Fibroblast of skin of left biceps (primary cell): ENCODE measurements around the gene AKNA.

Source experiments
- DNase-seq, 2 experiments: peaks; one replicate each; pipeline ENCODE4 v3.0.0-alpha.2; 2013; ENCODE audit warnings: low read depth in 2 of 2

Gene AKNA

DNA sequence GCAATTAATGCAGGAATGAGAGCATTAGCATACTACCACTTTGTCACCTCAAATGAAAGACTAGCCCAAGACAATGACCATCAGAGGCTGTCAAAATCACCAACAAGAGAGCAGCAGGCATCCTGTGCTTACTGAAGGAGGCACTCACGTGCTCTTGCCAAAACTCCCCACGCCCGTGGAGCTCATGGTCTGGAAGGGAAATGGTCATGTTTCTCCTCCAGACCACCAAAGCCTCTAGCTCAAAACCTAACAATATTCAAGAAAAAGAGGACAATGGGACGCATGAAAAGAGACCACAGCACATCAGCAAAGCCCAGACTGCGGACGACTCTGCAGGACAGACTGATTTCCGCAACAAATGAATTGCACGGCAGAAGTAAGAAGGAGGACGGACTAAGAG is 12.8 kb downstream of the AKNA start:
- DNase-seq: no peak

GRCh38 chr9:114373960-114374730 is 13.6 kb downstream of the AKNA start:
- DNase-seq: no peak

DNA sequence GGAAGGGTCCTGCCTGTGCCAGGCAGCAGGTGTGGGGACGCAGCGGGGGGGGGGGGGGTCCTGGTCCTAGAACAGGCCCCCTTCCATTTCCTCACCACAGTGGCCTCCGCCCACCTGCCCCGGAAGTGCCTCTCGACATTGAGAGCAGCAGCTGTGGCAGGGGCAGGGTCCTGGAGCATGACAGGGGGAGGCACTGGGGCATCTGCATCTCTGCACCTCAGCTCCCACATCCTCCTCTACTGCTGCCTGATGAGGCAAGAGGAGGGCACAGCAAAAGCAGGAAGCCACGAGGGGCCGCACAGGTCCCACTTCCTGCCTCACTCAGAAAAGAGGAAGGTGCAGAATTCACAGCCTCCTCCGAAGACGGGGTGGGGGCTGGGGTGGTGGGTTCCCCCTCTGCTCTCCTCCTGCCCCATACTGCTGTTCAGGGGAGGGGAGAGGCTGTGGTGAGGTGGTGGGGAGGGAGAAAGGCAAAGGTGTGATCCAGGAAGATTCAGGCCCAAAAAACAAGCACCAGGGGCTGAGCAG is 14.8 kb downstream of the AKNA start:
- DNase-seq: no peak

- no peak for DNase-seq
These were observed 15.5 kb downstream of the AKNA start for GRCh38 chr9:114371973-114372917.

GRCh38 chr9:114371343-114371944 is 16.3 kb downstream of the AKNA start:
- DNase-seq: no peak

GRCh38 chr9:114370968-114371320 is 16.8 kb downstream of the AKNA start:
- no peak for DNase-seq

DNA sequence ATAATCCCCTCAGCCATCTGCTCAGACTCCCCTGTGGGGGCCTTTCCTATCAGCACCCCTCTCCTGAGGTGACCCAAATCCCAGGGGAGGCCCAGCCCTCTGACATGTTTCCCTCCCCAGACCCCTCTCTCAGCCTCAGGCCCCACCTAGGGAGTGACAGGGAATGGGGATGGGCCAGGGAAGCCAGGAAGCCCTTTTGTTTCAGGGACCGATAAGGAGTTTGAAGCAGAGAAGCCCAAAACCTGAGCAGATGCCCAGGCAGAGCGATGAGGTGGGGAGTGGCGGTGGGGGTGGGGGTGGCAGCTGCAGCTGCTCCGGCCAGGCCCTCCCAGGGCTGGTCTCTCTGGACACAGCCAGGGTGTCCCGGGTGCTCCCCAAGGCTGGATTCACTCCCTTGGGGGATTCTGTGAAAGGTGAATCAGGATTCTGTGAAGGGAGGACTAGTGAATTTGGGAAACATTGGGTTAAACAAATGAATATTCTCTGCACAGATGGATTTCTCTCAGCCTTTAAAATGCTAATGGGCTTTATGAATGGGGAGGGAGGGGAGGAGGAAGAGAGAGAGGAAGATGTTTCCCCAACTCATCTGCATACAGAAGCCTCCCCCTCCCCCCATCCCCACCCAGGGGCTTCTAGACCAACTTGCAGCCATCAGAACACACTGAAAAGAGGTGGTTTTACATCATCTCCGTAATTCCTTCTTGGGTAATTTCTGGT is 17.4 kb downstream of the AKNA start:
- DNase-seq: no peak

DNA sequence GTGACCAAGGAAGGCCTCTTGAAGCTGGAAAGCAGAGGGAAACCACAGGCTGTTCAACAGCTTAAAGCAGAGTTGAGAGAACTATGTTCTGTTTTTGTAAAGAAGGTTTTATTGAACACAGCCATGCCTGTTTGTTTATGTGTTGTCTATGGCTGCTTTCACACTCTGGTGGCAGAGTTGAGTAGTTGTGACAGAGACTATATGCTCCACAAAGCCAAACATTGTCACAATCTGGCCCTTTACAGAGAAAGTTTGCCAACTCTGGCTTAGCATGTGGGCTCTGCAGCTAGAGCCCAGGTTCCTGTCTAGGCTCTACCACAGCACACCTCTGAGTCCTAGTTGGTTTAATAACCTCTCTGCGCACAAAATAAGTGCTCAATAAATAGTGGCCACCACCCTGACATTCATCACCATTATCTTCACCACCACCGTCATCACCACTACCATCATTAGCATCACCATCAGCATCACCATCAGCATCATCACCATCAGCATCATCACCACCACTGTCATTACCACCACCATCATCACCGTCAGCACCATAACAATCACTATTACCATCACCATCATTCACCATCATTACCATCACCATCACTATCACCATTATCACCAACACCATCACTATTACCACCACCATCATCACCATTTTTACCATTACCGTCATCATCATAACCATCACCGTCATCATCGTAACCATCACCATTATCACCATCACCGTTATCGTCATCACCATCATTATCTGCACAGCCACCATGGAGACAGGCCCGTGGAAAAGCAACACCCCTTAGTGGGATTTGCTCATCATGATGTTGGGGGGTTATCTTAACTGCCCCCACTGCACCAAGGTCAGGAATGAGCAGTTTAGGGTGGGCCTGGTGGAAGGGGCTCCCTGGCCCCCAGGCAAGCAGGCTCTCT is 18.3 kb downstream of the AKNA start:
- DNase-seq: no peak

GRCh38 chr9:114367772-114368569 is 19.8 kb downstream of the AKNA start:
- DNase-seq: no peak

DNA sequence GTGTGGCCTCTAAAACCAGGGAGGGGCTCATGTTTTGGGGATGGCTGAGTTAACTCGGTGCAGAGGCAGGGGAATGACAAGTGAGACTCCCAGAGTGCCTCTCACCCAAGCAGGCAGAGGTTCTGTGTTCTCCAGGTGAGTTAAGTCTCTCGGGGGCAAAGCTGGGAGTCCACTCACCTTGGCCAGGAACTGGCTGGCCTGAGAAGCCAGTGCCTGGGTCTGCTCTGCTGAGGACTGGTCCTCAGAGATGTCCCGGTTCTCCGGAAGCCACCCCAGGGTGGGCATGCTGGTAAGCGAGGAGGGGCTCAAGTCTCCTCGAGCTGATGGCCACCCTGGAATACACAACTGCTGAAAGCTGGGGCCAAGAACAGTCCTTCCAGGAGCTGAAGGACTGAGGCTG is 20.4 kb downstream of the AKNA start:
- no peak for DNase-seq

DNA sequence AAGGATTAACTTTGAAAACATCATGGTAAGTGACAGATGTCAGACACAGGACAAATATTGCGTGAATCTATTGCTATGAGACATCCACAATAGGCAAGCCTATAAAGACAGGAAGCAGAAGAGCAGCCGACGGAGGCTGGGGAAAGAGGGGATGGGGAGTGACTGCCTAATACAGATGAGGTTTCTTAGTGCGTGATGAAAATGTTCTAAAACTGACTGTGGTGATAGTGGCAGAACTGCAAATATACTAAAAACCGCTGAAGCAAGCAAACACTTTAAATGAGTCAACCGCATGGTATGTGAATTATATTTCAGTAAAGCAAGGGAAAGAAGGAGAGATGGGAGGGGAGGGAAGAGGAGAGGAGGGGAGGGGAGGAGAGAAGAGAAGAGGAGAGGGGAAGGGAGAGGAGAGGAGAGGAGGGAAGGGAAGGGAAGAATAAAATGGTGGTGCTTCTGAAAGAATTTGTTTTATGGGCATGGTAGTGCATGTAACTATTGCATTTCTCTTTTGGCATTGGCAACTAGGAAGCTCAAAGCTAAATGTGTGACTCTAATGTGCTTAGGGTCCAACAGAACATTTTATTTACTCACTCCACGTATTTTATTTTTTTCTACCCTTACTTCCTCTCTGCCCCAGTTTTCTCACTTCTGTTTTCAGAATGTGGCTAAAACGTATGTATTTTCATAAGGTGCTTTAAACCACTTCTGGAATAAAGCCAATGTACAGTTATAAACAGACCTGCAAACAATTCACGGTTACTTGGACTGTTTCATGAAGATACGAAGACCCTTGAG is 21.3 kb downstream of the AKNA start:
- peak; percentile 84 to 89 for DNase-seq

GRCh38 chr9:114365194-114365593 is 22.6 kb downstream of the AKNA start:
- no peak for DNase-seq

DNA sequence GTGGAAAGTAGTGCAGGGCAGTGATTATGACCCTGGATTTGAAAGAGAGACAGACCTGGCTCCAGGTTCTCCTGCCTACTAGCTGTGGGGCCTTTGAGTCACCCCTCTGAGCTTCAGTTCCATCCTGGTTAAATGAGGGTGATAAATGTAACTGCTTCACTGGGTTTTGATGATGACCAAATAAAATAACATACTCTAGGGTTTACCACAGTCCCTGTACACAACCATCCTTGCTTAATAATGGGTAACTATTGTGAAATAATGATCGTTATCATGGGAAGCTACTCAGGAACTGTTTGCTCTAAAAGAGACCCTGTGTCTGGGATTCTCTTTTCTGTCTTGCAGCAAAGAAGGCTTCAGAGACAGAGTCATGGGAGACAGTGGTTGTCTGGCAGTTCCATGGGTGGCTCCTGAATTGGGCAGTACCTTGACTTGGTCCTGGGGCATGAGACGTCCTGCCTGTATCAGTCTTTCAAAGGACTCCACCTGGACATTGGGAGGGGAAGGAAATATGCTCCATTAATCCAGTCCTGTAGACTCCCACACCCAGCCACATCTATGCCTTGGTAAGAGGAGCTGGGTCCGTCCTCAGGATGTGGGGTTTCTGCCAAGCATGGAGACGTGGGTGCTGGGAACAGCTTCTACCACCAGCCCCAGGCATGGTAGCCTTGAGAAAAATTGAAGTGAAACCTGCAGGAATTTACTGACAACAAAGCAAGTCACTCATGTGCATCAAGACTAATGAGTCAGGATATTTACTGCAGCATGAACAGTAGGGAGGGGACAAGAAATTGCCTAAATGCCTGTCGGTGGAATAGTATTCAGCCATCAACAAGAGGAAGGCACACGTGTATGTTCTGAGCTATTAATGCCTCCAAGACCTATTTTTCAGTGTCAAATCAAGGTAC is 23.4 kb downstream of the AKNA start:
- peak; percentile 65 to 67 for DNase-seq

DNA sequence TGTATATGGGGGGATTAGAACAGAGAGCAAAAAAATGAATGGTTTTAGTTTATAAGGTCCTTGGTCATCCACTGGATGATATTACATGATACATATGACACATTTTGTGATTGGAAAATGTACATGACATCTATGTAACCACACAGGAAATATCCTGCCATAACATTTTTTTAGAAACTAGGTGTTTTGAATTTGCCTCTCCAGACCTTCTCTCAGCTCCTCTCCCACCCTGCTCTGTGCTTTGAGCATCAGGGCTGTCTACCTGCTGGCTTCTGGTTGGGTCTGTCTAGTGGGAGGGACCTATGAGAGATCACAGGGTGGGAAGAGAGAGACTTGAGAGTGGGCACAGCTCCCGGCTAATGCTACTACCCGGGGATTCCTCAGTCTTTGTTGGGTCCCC is 24.4 kb downstream of the AKNA start:
- no peak for DNase-seq

GRCh38 chr9:114362394-114362793 is 25.4 kb downstream of the AKNA start:
- DNase-seq: no peak

DNA sequence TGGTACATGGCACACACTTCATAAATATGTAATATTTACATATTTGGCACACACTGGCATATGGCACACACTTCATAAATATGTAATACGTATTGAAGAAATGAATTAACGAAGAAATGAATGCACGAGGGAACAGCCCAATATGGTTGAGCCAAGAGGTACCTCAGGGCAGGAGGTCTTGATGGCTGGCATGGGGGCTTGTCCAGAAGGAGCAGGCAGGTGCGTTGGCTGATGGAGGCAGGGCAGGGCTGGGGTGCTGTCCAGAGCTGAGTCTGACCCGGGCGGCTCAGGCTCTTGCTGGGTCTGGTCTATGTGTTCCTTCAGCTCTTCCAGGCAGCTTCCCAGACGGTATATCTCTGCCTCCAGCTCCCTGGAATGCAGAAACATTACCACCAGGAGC is 26.2 kb downstream of the AKNA start:
- no peak for DNase-seq

DNA sequence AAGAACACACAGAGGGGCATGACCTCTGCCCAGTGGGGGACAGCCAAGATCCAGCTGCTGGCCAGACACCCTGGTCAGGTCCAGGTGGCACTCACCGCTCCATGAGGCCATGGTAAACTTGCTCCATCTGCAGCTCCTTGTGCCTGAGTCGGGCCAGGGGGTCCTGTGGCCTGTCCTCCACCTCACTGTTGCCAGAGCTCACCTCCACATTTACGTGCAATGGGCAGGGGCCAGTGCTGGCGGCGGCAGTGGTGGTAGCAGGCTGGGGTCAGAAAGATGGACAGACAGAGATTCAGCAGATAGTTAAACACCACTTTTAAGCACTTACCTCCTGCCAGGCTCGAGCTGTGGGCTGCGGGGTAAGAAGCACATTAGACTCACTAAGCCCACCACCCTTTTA is 28.0 kb downstream of the AKNA start:
- no peak for DNase-seq

DNA sequence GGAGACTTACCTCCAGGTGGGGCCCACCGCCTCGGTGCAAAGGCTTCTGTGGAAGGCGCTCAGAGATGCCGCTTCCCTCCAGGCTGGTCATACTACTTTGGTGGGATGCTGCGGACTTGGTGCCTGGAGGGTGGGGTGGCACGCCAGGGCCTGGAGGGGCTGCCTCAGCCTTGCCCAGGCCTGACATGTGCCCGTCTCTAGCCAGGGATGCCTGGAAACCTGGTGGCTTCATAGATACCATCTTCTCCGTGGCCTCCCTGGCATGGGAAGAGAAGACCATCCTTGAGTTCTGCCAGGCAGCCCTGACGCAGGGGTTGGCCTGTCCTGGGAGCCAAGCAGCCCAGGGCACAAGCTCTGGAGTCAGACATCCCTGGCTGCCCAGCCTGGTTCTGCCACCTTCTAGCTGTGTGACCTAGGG is 29.9 kb downstream of the AKNA start:
- DNase-seq: no peak
